ENCODE results near the gene IQCK.
A peak's percentile ranks its signal among the peaks of the same experiment; 100 is the strongest.
"Not testable (repeated sequence)": the region's sequence is repeated elsewhere in the genome, so short reads cannot be mapped to it uniquely, and the experiment has no call there.

The IQCK gene

GRCh38 chr16:19717741-19718623 is at the start of gene IQCK, which contains the start of gene KNOP1:
TSS of gene IQCK (plus strand) at chr16:19718271. CDS start at chr16:19718307, 36 bp downstream.
TSS of gene KNOP1 (minus strand) at chr16:19718227. CDS start at chr16:19715035, 3,192 bp downstream.
- DNase-seq = peak; percentile 61

- DNase-seq = no peak
Measured at GRCh38 chr16:19672378-19672777, 45.7 kb upstream of the IQCK start.

- no peak for DNase-seq
Measured at GRCh38 chr16:19674485-19674884, 43.6 kb upstream of the IQCK start.

GRCh38 chr16:19677402-19677801 is 40.7 kb upstream of the IQCK start:
- DNase-seq = no peak

GRCh38 chr16:19678804-19679203 is 39.3 kb upstream of the IQCK start:
- DNase-seq = no peak

GRCh38 chr16:19679281-19679680 is 38.8 kb upstream of the IQCK start:
- not testable (repeated sequence) for DNase-seq

GRCh38 chr16:19680881-19681340 is 37.2 kb upstream of the IQCK start:
- no peak for DNase-seq

GRCh38 chr16:19681637-19682036 is 36.4 kb upstream of the IQCK start:
- DNase-seq = no peak

- no peak for DNase-seq
Measured at GRCh38 chr16:19683453-19684236, 34.4 kb upstream of the IQCK start.

- DNase-seq = no peak
Measured at GRCh38 chr16:19685176-19685575, 32.9 kb upstream of the IQCK start.

GRCh38 chr16:19687279-19687678 is 30.8 kb upstream of the IQCK start:
- DNase-seq = no peak

GRCh38 chr16:19688396-19689024 is 29.6 kb upstream of the IQCK start:
- no peak for DNase-seq

- no peak for DNase-seq
Measured at GRCh38 chr16:19689342-19689741, 28.7 kb upstream of the IQCK start.

- DNase-seq = no peak
Measured at GRCh38 chr16:19690196-19690595, 27.9 kb upstream of the IQCK start.

- no peak for DNase-seq
Measured at GRCh38 chr16:19691161-19691711, 26.8 kb upstream of the IQCK start.

- DNase-seq = no peak
Measured at GRCh38 chr16:19694989-19695388, 23.1 kb upstream of the IQCK start.

GRCh38 chr16:19696328-19696727 is 21.7 kb upstream of the IQCK start:
- DNase-seq = peak; percentile 84

- no peak for DNase-seq
Measured at GRCh38 chr16:19696961-19697360, 21.1 kb upstream of the IQCK start.

GRCh38 chr16:19697756-19698318 is 20.2 kb upstream of the IQCK start:
- DNase-seq = no peak

- no peak for DNase-seq
Measured at GRCh38 chr16:19698480-19699465, 19.3 kb upstream of the IQCK start.

GRCh38 chr16:19699472-19699871 is 18.6 kb upstream of the IQCK start:
- no peak for DNase-seq
